Smooth muscle cell (in vitro differentiated cells): ENCODE data around the gene PKNOX2. TPM values are rescaled to one million over a fixed set of nuclear protein-coding genes. Genes with fewer than 3 reads are reported as not detected.

ENCODE experiments used
- DNase-seq: peaks from one replicate; lab custom pipeline; 2025; ENCODE audit not compliant: unreplicated experiment; lab: John Stamatoyannopoulos, UW
- H2AFZ ChIP-seq: fragments of 200-600 bp; sonication (generic); 2 replicates; pipeline ENCODE4 v1.6.0; 2016; ENCODE audit warnings: antibody characterized with exemption, low read depth, mild to moderate bottlenecking
- H3F3A ChIP-seq: fragments of 200-600 bp; sonication (generic); 2 replicates; pipeline ENCODE4 v1.6.0; 2017; ENCODE audit warnings: antibody characterized with exemption, low read depth
- H3K27ac ChIP-seq: fragments of 200-600 bp; sonication (generic); 2 replicates; pipeline ENCODE4 v1.5.1; 2016; ENCODE audit warnings: low read depth, mild to moderate bottlenecking
- H3K27me3 ChIP-seq: fragments of 200-600 bp; sonication (generic); 2 replicates; pipeline ENCODE4 v1.6.1; 2016; ENCODE audit warnings: low read depth, mild to moderate bottlenecking
- H3K36me3 ChIP-seq: fragments of 200-600 bp; sonication (generic); 2 replicates; pipeline ENCODE4 v1.5.1; 2016; ENCODE audit warnings: low read depth
- H3K4me1 ChIP-seq: fragments of 200-600 bp; sonication (generic); 2 replicates; pipeline ENCODE4 v1.5.1; 2016; ENCODE audit warnings: low read depth
- H3K4me2 ChIP-seq: fragments of 200-600 bp; sonication (generic); 2 replicates; pipeline ENCODE4 v1.6.0; 2016; ENCODE audit warnings: mild to moderate bottlenecking
- H3K4me3 ChIP-seq: fragments of 200-600 bp; sonication (generic); 2 replicates; pipeline ENCODE4 v1.5.1; 2016; ENCODE audit warnings: mild to moderate bottlenecking
- H3K79me2 ChIP-seq: fragments of 200-600 bp; sonication (generic); 2 replicates; pipeline ENCODE4 v1.6.0; 2016; ENCODE audit warnings: low read depth, mild to moderate bottlenecking
- H3K9ac ChIP-seq: fragments of 200-600 bp; sonication (generic); 2 replicates; pipeline ENCODE4 v1.6.0; 2016; ENCODE audit warnings: low read depth
- H3K9me3 ChIP-seq: fragments of 200-600 bp; sonication (generic); replicated peaks from 2 replicates; pipeline ENCODE4 v1.5.1; 2016; ENCODE audit warnings: low read depth
- H4K20me1 ChIP-seq: fragments of 200-600 bp; sonication (generic); 2 replicates; pipeline ENCODE4 v1.6.0; 2016; ENCODE audit warnings: low read depth
- WGBS: methylation state at CpG from one replicate; pipeline ENCODE4 v1.1.7; 2016; ENCODE audit warnings: low lambda C conversion rate; 5-methylcytosine and 5-hydroxymethylcytosine counted together
- polyA plus RNA-seq: library from polyadenylated mRNA; unstranded; fragments of >200 nt; fragmentation: Nextera tagmentation; extraction: Ambion mirVana; gene quantifications from 2 replicates; pipeline ENCODE4 v1.2.1, GENCODE V29; 2016
- total RNA-seq: library from RNA; depleted of rRNA; stranded (reverse); fragments of >200 nt; gene quantifications from 2 replicates; pipeline ENCODE4 v1.2.3, GENCODE V29; 2014
- TF ChIP-seq, protein P1 (sequence below): fragments of 200-600 bp; sonication (generic); IDR thresholded peaks from 2 replicates; pipeline ENCODE4 v1.5.1; 2017; ENCODE audit warnings: borderline replicate concordance, mild to moderate bottlenecking, antibody characterized with exemption; ENCODE audit not compliant: insufficient read depth, poor library complexity, severe bottlenecking

Gene PKNOX2
- total and polyA plus RNA-seq, 2 experiments from 2014 or later, result 7.2 to 7.9 TPM

DNA sequence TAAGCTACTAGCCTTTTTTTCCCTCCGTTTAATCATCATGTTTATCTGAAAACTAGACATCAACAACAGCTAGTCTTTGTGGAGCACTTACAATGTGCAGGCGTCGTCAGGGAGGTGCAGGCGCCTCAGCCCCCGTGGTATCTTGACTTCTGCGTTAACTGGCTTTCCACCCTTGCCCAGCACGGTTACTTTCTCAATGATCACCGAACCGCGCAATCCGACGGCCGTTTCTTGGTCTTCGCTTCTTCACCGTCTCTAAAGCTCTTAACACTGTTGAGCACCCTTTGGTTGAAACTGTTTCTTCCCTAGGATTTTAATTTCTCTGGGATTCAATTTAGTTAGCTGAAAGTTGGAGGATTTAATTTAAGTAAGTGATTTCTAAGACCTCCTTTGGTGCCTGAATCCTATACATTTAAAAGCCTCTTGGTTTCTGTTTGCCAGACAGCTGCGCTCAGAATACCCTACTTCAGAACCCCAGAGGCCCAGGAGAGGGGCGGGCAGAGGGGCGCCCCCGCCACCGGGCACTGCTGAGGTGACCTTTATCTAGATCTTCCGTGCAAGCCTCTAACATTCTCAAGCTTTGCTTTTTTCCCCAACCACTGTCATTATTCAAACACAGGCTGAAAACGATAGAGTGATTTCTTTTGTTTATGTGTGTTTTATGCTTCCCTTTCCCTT lies 35.1 kb upstream of the PKNOX2 start:
- WGBS, result 79% methylated on average over 22 of the region's 22 CpGs
- no peaks in the 10 kb centered on the region for H3K79me2 ChIP-seq
- no peaks in the 10 kb centered on the region for H3K36me3 ChIP-seq
- peak overlapping the region; percentile 17 for H3K4me2 ChIP-seq
- H3K4me3 ChIP-seq, result no peak overlapping the region
- peaks cover 6% of the 10 kb centered on the region for H3K4me1 ChIP-seq
- DNase-seq, result no peak
- no peak overlapping the region for H2AFZ ChIP-seq
- no peaks in the 10 kb centered on the region for H3K27me3 ChIP-seq
- no peaks in the 10 kb centered on the region for H4K20me1 ChIP-seq
- H3K9me3 ChIP-seq, result no peaks in the 10 kb centered on the region
- H3F3A ChIP-seq, result no peaks in the 10 kb centered on the region
- no peak overlapping the region for H3K9ac ChIP-seq
- H3K27ac ChIP-seq, result no peak overlapping the region
- TF ChIP-seq, protein P1, sequence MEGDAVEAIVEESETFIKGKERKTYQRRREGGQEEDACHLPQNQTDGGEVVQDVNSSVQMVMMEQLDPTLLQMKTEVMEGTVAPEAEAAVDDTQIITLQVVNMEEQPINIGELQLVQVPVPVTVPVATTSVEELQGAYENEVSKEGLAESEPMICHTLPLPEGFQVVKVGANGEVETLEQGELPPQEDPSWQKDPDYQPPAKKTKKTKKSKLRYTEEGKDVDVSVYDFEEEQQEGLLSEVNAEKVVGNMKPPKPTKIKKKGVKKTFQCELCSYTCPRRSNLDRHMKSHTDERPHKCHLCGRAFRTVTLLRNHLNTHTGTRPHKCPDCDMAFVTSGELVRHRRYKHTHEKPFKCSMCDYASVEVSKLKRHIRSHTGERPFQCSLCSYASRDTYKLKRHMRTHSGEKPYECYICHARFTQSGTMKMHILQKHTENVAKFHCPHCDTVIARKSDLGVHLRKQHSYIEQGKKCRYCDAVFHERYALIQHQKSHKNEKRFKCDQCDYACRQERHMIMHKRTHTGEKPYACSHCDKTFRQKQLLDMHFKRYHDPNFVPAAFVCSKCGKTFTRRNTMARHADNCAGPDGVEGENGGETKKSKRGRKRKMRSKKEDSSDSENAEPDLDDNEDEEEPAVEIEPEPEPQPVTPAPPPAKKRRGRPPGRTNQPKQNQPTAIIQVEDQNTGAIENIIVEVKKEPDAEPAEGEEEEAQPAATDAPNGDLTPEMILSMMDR, result no peak

DNA sequence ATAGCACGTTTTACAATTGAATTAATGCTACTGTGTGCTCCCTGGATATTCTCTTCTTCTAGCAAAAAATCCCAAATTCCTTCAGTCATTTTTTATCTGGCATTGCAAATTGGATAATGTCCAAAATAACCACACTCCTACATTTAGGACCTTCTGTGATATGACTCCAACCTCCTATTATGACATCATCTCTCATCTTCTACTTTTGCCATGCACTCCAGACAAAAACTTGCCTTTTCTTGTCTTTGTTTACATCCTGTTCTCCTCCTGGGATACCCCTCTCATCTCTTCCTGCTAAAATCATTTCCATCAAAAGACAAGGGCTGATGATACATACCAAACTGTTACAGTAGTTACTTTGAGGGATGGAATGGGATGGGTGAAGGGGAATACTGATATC lies 32.5 kb upstream of the PKNOX2 start:
- Histone ChIP-seq H3F3A (no peaks in the 10 kb centered on the region), H4K20me1 (no peaks in the 10 kb centered on the region), H3K79me2 (no peaks in the 10 kb centered on the region), H3K36me3 (no peaks in the 10 kb centered on the region), H3K9me3 (no peaks in the 10 kb centered on the region), H3K4me3 (no peak overlapping the region), H3K9ac (no peak overlapping the region), H3K27me3 (no peaks in the 10 kb centered on the region), H2AFZ (no peak overlapping the region), H3K4me2 (no peak overlapping the region), H3K4me1 (peaks cover 6% of the 10 kb centered on the region), H3K27ac (no peak overlapping the region)
- TF ChIP-seq, protein P1, result no peak
- WGBS, result 77% methylated on average over 1 of the region's 1 CpG
- DNase-seq, result no peak

DNA sequence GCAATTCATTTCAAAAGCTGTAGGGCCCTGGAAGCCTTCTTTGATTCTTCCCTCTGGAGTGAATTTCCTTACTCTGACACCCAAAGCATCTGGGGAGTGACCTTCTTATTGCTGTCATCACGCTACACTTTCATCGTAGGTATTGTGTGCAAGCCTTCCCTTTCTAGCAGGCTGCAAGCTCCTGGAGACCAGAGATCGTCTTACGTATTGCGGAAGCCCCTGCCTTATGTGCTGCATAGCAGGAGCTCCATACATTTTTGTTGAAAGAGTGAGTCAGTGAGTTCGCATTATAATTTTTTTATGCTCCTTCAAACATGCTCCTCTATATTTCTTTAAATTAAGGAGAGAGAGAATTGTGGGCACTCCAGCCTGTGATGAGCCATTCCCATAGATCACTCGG lies 32.0 kb upstream of the PKNOX2 start:
- Histone ChIP-seq H4K20me1 (no peaks in the 10 kb centered on the region), H3K9ac (no peak overlapping the region), H3K4me3 (no peak overlapping the region), H3K4me1 (peaks cover 6% of the 10 kb centered on the region), H3K9me3 (no peaks in the 10 kb centered on the region), H3K27me3 (no peaks in the 10 kb centered on the region), H3K27ac (no peak overlapping the region), H2AFZ (no peak overlapping the region), H3F3A (no peaks in the 10 kb centered on the region), H3K79me2 (no peaks in the 10 kb centered on the region), H3K36me3 (no peaks in the 10 kb centered on the region), H3K4me2 (no peak overlapping the region)
- WGBS, result 88% methylated on average over 7 of the region's 7 CpGs
- TF ChIP-seq, protein P1, result no peak
- no peak for DNase-seq

DNA sequence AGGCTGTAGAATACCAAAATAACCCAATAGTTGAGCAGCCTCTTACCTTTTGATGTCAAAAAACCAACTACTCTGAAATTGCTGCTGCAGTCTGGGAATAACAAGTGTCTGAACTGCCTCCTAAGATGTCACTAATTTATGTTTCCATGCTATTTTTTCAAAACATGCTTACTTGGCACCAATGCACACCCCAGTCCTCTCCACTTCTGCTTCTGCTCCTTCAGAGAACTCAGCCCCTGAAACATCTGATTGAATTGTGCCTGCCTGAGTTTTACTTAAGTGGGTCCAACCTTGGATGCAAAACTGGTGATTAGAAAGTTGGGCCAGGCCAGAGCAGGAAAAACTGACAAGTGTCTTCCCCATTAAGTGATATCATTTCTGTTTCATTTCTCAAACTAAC lies 28.6 kb upstream of the PKNOX2 start:
- no peak overlapping the region for H3K27ac ChIP-seq
- H2AFZ ChIP-seq, result no peak overlapping the region
- H3K36me3 ChIP-seq, result no peaks in the 10 kb centered on the region
- no peaks in the 10 kb centered on the region for H3K27me3 ChIP-seq
- H4K20me1 ChIP-seq, result no peaks in the 10 kb centered on the region
- TF ChIP-seq, protein P1, result no peak
- H3K4me2 ChIP-seq, result no peak overlapping the region
- no peaks in the 10 kb centered on the region for H3F3A ChIP-seq
- no peak for DNase-seq
- peaks cover 16% of the 10 kb centered on the region for H3K4me1 ChIP-seq
- no peak overlapping the region for H3K4me3 ChIP-seq
- H3K9ac ChIP-seq, result no peak overlapping the region
- no peaks in the 10 kb centered on the region for H3K79me2 ChIP-seq
- H3K9me3 ChIP-seq, result no peaks in the 10 kb centered on the region
